Stimulated activated CD8-positive, alpha-beta memory T cell treated with anti-CD3 and anti-CD28 coated beads, Interleukin-4, amount 100 ng/mL, for 48 hours (primary cell): ENCODE data around the gene KCNQ4.

ENCODE experiments used
- DNase-seq: peaks from one replicate; pipeline ENCODE4 v3.0.0-alpha.2; 2020

KCNQ4 gene

DNA sequence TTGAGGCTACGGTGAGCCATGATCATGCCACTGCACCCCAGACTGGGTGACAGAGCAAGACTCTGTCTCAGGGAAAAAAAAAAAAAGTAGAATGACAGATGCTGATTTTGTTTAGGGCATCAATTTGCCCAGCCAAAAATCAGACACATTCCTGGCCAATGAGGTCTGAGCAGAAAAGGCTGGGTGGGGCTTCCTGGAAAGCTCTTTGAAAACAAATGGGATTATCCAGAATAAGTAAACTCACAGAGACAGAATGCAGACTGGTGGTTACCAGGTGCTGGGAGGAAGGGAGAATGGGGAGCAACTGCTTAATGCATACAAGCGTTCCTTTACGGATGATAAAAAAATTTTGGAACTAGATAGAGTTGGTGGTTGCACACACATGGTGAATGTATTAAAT, 88.7 kb downstream of the KCNQ4 start:
- no peak for DNase-seq

DNA sequence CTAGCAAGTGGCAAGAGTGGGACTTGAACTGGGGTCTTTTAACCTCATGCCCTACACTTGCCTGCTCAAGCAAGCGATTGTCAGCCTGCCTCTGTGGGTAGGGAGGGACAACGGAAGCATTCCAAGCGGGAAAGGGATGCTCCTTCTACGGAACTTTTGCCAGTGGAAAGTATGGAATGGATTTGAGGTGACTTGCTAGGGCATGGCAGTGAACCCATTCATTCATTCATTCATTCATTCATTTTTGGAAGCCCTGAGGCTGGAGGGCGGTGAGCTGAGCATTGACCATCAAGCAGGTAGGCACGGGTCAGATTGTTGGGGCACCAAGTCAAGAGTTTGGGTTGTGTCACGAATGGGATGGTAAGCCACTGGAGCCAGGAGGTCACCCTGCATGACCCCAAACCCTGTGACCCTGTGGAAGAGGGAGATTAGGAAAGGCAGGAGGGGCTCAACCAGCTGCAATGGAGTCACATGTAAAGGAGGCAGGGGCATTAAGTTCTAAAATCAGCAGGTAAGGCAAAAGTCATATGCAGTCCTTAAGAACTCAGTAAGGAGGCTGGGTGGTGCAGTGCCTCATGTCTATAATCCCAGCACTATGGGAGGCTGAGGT, 90.4 kb downstream of the KCNQ4 start:
- no peak for DNase-seq

DNA sequence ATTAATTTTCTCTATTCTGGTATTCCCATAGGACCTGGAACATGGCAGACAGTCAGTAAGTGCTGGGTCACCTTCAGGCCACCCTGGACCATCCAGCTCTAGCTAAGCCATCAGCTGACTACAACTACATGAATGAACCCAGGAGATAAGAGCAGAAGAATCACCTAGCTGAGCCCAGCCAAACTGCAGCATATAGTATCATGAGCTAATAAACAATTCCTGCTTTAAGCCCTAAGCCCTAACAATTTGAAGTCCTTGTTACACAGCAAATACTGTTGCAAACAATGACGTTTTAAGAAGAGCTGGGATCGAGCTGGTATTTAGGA, 92.8 kb downstream of the KCNQ4 start:
- DNase-seq: no peak

DNA sequence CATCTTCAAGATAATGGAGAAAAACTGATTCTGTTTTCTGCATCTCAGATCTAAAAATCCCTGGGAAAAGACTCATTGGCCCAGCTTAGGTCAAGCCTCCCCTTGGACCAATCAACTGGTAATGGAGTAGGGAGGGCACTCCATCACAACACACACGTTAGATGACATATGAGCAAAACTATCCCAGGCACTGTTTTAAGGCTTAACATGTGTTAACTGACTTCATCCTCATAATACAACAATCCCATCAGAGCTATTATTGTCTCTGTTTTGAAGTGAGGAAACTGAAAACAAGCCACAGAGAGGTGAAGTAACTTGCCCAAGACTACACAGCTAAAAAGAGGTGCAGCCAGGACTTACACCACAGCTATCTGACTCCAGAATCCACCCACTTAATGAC, 93.3 kb downstream of the KCNQ4 start:
- no peak for DNase-seq

DNA sequence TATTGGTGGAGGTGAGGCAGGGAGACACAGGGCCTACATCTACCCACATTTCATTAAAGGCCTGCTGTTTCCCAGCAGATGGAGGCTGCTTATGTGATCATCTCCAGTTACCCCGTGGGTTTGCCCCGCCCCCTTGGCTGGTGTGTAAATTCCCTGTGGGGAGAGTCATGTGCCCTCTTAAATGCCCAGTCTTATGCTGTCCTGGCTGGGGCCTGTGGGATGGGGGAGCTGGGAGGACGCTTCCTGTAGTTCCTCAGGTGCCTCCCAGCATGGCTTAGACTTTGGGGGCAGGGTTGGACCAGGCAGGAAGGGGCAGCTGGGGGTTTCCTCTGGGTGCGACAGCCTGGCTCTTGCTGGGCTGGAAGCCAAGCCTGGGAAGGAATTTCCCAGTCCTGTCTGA, 94.1 kb downstream of the KCNQ4 start:
- peak; percentile 36 for DNase-seq

DNA sequence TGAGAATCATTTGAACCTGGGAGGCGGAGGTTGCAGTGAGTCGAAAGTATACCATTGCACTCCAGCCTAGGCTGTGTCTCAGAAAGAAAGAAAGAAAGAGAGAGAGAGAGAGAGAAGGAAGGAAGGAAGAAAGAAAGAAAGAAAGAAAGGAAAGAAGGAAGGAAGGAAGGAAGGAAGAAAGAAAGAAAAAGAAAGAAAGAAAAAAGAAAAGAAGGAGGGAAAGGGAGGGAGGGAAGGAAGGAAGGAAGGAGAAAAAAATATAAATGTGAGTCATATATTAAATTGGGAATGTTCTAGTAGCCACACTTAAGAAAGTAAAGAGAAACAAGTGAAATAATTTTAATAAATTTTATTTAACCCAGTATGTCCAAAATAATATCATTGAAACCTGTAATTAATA, 95.3 kb downstream of the KCNQ4 start:
- no peak for DNase-seq

DNA sequence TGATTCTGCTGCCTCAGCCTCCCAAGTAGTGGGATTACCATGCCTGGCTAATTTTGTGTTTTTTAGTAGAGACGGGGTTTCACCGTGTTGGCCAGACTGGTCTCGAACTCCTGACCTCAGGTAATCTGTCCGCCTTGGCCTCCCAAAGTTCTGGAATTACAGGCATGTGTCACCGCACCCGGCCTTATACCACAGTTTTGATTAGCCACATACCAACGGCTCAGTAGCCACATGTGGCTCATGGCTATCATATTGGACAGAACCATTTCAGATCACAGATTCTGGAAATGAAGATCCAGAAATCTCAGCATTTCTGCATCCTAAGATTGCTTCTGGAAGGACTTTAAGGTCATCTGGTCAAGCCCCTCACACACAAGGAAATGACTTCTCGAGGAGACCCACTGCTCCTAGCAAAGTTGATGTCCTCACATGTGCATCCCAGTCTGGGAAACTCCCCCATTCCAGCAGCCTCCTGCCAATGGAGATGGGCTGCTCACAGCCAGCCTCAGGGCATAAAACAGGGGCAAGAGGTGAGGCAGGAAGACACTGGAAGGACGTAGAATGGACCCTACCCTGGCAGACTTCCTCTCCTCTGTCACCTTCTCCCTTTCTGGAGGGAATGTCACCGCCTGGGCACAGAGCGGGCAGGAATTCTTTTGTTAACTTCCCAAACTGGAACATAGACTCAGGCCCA, 96.0 kb downstream of the KCNQ4 start:
- DNase-seq: no peak

DNA sequence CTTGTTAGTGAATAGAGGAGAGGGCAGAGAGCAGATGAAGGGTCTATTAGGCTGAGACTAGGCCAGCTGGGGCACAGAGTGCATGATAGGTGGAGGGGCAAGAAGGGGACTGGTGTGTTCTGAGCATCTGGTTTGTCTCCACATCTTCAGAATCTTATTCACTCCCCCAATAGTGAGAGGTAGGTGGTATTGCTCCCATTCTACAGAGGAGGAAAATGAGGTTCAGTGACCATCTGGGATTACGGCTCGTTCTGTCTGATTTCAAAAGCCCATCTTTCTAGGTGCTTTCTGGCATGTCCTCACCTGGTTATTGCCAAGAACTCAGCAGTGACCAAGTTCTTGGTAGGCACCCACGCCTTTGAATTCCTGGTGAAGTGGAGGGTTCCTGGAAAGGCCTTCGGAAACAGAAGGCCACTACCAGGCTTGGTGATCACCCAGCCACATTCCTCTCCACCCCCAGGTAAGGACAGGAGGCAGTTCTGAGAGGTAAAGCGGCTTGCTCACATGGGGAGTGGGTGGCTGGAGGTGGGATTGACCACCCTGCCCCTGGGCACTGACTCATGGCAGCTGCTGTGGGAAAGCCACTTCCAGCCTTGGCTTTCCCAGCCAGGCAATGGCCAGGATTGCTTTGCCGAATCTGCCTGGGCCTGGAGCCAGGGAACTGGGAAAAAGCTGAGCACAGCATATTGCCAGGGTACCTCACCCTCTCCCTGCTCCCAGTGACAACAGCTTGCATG, 97.4 kb downstream of the KCNQ4 start:
- no peak for DNase-seq

DNA sequence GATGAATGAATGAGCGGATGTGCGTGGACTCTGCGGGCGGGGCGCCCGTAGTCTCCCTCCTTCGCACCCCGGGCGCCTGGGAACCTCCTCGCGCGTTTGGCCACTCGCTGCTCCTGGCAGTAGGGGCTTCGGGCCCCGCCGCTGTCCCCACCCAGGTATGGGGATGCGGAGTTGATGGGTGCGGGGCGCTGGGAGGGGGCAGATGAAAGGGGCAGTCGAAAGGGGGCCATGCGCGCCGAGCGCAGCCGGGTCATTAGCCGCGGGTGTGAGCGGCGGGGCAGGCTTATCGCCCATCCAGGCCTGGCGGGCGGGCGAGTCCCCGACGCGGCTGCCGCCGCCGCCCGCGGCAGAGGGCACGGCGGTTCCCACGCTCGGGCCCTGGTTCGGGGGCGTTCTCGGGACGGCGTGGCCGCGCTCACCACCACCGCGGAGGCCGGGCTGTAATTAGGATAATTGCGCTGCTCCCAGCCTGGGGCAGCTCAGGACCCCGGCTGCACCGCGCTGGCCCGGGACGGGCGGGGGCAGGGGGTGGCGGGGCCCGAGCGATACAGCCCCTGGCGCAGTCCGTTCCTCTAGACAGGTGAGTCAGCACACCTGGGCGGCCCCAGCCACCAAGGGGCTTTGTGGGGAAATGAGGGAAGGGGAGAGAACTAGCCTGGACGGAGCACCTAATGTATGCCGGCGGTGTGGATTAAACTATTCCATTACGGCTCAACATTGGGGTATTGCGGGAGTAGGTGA, 100.6 kb downstream of the KCNQ4 start:
- DNase-seq: no peak

DNA sequence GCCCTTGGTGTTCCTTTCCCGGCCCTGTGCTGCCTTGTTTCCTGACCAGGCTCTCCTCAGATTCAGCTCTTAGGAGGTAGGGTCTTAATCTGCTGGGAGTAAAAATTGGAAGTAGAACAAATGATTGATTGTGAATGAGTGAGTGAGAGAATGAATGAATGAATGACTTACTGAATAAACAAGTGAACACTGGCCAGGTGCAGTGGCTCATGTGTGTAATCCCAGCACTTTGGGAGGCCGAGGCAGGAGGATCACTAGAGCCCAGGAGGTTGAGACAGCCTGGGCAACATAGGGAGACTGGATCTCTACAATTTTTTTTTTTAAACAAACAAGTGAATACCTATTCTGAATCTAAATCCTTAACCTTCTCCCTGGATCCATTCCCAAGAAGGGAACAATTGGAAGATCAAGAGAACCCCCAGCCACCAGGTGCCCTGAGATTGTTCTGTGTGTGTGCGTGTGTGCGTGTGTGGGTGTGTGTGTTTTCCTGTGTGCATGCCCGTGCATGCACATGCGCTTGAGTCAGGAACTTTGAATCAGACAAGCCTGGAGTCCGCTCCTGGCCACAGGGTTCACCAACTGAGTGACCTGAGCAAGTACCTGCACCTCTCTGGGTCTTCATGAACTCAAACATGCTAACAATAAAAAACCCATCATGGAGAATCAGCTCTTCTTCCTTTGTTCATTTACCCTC, 102.9 kb downstream of the KCNQ4 start:
- no peak for DNase-seq

DNA sequence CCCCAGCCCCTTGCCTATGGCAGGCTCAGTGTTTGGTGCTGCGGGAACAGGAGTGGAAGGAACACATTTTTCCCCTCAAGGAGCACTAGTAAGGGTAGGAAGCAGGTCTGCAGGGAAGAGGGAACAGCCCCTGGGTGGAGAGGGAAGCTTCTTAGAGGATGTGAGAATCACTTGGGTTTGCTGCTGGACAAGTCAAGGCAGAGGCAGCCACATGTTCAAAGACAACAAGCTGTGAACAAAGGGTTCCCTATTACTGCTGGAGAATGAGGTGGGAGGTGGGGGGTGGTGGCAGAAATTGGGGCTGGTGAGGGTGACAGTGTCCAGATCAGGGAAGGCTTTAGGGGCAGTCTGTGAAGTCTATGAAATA, 103.4 kb downstream of the KCNQ4 start:
- no peak for DNase-seq

DNA sequence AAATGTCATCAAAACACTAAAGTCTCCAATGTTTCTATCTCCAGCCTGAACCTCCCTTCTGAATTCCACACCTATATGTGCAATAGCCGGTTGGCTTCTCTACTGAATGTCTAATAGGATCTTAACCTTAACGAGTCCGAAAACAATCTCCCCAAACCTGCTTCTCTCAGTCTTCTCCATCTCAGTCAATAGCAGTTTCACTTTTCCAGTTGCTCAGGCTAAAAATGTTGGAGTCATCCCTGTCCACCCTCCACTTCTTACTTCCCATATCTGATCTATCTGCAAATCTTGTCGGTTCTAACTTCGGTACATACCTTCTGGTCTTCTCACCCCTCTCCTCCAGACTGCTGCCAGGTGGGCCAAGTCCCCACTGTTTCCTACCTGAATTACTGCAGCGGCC, 104.1 kb downstream of the KCNQ4 start:
- DNase-seq: no peak
